Liver (tissue), 9 donors: ENCODE results near the gene SMIM24. TPM values are rescaled to one million over a fixed set of nuclear protein-coding genes. Genes with fewer than 3 reads are reported as not detected.

Experiments
- DNase-seq: peaks from one replicate; pipeline ENCODE4 v3.0.0-alpha.2; 2017; ENCODE audit warnings: low spot score
- H3K27ac ChIP-seq, 2 donors: one replicate each; pipeline ENCODE4 v1.7.0; 2013; ENCODE audit warnings: inconsistent platforms in 2 of 2, low read length in 2 of 2, control low read depth in 1 of 2, low read depth in 1 of 2, mild to moderate bottlenecking in 1 of 2
- H3K27me3 ChIP-seq, 4 donors: one replicate each; pipeline versions ENCODE4 v1.6.1 to v1.7.0; 2013; ENCODE audit warnings: low read length in 3 of 4, inconsistent platforms in 1 of 4, mild to moderate bottlenecking in 1 of 4, moderate library complexity in 1 of 4; ENCODE audit not compliant: control insufficient read depth in 4 of 4, insufficient read depth in 4 of 4
- H3K36me3 ChIP-seq, 4 donors: one replicate each; pipeline versions ENCODE4 v1.6.1 to v1.7.0; 2013; ENCODE audit warnings: low read length in 3 of 4, mild to moderate bottlenecking in 3 of 4, low read depth in 1 of 4, moderate library complexity in 1 of 4; ENCODE audit not compliant: control insufficient read depth in 4 of 4, insufficient read depth in 3 of 4
- H3K4me1 ChIP-seq, 4 donors: one replicate each; pipeline versions ENCODE4 v1.6.1 to v1.7.0; 2013; ENCODE audit warnings: low read length in 3 of 4, mild to moderate bottlenecking in 3 of 4, moderate library complexity in 1 of 4; ENCODE audit not compliant: control insufficient read depth in 4 of 4, insufficient read depth in 4 of 4
- H3K4me3 ChIP-seq, 3 donors: one replicate each; pipeline versions ENCODE4 v1.6.1 to v1.7.0; 2013; ENCODE audit warnings: low read length in 3 of 3, control low read depth in 1 of 3, low read depth in 1 of 3, mild to moderate bottlenecking in 1 of 3
- H3K9ac ChIP-seq, 2 donors: one replicate each; pipeline ENCODE4 v1.7.0; 2013; ENCODE audit warnings: low read length in 2 of 2, mild to moderate bottlenecking in 2 of 2, moderate library complexity in 2 of 2, control low read depth in 1 of 2, low read depth in 1 of 2
- H3K9me3 ChIP-seq, 4 donors: one replicate each; pipeline versions ENCODE4 v1.6.1 to v1.7.0; 2013; ENCODE audit warnings: low read length in 3 of 4; ENCODE audit not compliant: control insufficient read depth in 4 of 4
- EGR1 ChIP-seq, 2 donors: IDR thresholded peaks; 2 replicates each; pipeline ENCODE4 v1.6.1; 2016 to 2018; ENCODE audit warnings: antibody characterized with exemption in 2 of 2, low read depth in 2 of 2
- FOXA1 ChIP-seq: IDR thresholded peaks from 2 replicates; pipeline ENCODE4 v1.6.1; 2016; ENCODE audit warnings: antibody characterized with exemption
- GABPA ChIP-seq, 2 donors: IDR thresholded peaks in 1 of 2; conservative IDR thresholded peaks in 1 of 2; 2 replicates each; pipeline ENCODE4 v1.6.1; 2016; ENCODE audit warnings: antibody characterized with exemption in 2 of 2, mild to moderate bottlenecking in 1 of 2, moderate library complexity in 1 of 2
- HNF4A ChIP-seq, 2 donors: conservative IDR thresholded peaks; 2 replicates each; pipeline ENCODE4 v1.6.1; 2016; ENCODE audit warnings: antibody characterized with exemption in 2 of 2, mild to moderate bottlenecking in 2 of 2
- HNF4G ChIP-seq: IDR thresholded peaks from 2 replicates; pipeline ENCODE4 v1.6.1; 2016; ENCODE audit warnings: antibody characterized with exemption
- JUND ChIP-seq, 2 donors: IDR thresholded peaks; 2 replicates each; pipeline ENCODE4 v1.6.1; 2016; ENCODE audit warnings: antibody characterized with exemption in 2 of 2
- RAD21 ChIP-seq, 2 donors: IDR thresholded peaks; 2 replicates each; pipeline ENCODE4 v1.6.1; 2016; ENCODE audit warnings: antibody characterized with exemption in 2 of 2, mild to moderate bottlenecking in 2 of 2
- RXRA ChIP-seq, 2 donors: IDR thresholded peaks; 2 replicates each; pipeline ENCODE4 v1.6.1; 2017 to 2018; ENCODE audit warnings: antibody characterized with exemption in 2 of 2, mild to moderate bottlenecking in 1 of 2
- SP1 ChIP-seq: IDR thresholded peaks from 2 replicates; pipeline ENCODE4 v1.6.1; 2018; ENCODE audit warnings: antibody characterized with exemption, mild to moderate bottlenecking
- TAF1 ChIP-seq: conservative IDR thresholded peaks from 2 replicates; pipeline ENCODE4 v1.6.1; 2016; ENCODE audit warnings: antibody characterized with exemption, mild to moderate bottlenecking
- WGBS: extraction: QIAGEN DNeasy Blood & Tissue Kit; methylation state at CpG from one replicate; pipeline ENCODE4 v1.1.7; 2013; 5-methylcytosine and 5-hydroxymethylcytosine counted together
- polyA plus RNA-seq, 2 donors: library from polyadenylated mRNA; stranded (reverse) in 1 of 2; unstranded in 1 of 2; fragments of 200-250 nt in 1 of 2; fragments of >200 nt in 1 of 2; fragmentation: Nextera tagmentation in 1 of 2; extraction: Ambion mirVana in 1 of 2; gene quantifications; one replicate each; pipeline versions ENCODE4 v1.2.1 to v1.2.3, GENCODE V29; 2013 to 2015
- total RNA-seq, 2 donors: library from RNA; depleted of rRNA; stranded (reverse); fragments of >200 nt; gene quantifications; one replicate each; pipeline ENCODE4 v1.2.3, GENCODE V29; 2014
- TF ChIP-seq, protein P1 (sequence below): IDR thresholded peaks from 2 replicates; pipeline ENCODE4 v1.6.1; 2016; ENCODE audit warnings: antibody characterized with exemption, mild to moderate bottlenecking
- TF ChIP-seq, protein P2 (sequence below): IDR thresholded peaks from 2 replicates; pipeline ENCODE4 v1.6.1; 2016; ENCODE audit warnings: antibody characterized with exemption
- TF ChIP-seq, protein P3 (sequence below): fragments of 150-350 bp; IDR thresholded peaks from 2 replicates; pipeline ENCODE4 v1.5.1; 2017; ENCODE audit warnings: improper control_type of control experiment, low read depth, low read length; ENCODE audit not compliant: missing input control
- TF ChIP-seq, protein P4 (sequence below): IDR thresholded peaks from 2 replicates; pipeline ENCODE4 v1.6.1; 2016; ENCODE audit warnings: antibody characterized with exemption
- donor health status: healthy.
- donor health status: healthy.
- donor health status: healthy.
- donor health status: healthy.
- donor health status: healthy.

Gene SMIM24
- total and polyA plus RNA-seq, 4 donors, result 0.17 to 13.7 (median 2.8) TPM

DNA sequence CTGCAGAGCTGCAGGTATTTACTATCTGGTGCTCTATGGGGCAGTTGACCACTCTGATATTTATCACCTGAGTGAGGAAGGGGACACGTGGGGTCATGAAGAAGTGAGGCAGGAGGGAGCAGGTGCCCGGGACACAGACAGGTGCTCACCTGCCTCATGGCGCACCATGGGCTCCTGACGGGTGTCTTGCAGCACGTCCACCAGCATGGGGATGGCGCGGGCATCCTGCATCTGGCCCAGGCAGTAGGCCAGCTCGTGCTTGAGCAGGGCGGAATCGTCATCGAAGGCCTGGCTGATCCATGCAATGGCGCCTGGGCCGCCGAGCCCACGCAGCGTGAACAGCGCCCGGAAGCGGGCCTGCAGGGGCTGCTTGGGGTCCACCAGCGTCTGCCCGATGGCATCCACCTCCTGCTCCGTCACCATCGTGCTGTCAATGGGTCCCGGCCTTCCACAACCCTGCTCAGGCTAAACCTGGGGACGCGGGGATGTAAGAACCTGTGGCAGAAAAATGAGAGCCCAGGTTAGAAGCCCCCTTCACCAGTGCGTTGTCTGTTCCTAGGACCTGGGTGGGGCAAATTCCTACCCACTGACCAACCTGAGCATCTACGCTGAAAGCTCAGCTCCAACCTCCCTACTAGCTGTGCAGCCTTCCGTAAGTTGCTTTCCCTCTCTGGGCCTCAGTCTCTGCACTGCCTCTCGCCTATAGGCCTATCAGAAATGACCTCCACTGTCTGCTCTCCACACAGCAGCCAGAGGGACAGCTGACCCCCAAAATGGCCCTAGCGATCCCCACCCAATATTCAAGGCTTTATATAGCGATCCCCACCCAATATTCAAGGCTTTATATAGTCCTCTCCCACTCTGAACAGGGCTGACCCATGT lies 16.3 kb upstream of the SMIM24 start:
- no peaks in the 10 kb centered on the region for H3K9me3 ChIP-seq
- no peak overlapping the region for H3K4me3 ChIP-seq
- H3K27me3 ChIP-seq, result no peaks in the 10 kb centered on the region
- WGBS, result 98% methylated on average over 32 of the region's 32 CpGs
- TF ChIP-seq FOXA1, result no peak
- TF ChIP-seq, protein P1, sequence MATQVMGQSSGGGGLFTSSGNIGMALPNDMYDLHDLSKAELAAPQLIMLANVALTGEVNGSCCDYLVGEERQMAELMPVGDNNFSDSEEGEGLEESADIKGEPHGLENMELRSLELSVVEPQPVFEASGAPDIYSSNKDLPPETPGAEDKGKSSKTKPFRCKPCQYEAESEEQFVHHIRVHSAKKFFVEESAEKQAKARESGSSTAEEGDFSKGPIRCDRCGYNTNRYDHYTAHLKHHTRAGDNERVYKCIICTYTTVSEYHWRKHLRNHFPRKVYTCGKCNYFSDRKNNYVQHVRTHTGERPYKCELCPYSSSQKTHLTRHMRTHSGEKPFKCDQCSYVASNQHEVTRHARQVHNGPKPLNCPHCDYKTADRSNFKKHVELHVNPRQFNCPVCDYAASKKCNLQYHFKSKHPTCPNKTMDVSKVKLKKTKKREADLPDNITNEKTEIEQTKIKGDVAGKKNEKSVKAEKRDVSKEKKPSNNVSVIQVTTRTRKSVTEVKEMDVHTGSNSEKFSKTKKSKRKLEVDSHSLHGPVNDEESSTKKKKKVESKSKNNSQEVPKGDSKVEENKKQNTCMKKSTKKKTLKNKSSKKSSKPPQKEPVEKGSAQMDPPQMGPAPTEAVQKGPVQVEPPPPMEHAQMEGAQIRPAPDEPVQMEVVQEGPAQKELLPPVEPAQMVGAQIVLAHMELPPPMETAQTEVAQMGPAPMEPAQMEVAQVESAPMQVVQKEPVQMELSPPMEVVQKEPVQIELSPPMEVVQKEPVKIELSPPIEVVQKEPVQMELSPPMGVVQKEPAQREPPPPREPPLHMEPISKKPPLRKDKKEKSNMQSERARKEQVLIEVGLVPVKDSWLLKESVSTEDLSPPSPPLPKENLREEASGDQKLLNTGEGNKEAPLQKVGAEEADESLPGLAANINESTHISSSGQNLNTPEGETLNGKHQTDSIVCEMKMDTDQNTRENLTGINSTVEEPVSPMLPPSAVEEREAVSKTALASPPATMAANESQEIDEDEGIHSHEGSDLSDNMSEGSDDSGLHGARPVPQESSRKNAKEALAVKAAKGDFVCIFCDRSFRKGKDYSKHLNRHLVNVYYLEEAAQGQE, result no peak
- no peak for TF ChIP-seq GABPA (IDR thresholded peaks at IDR 0.05 in 1 of 2, conservative IDR thresholded peaks at IDR 0.05 in 1 of 2)
- no peak for TF ChIP-seq EGR1 (IDR thresholded peaks at IDR 0.05; ENCODE audit: low read depth in 2 of 2)
- TF ChIP-seq TAF1, result no peak
- TF ChIP-seq, protein P2, sequence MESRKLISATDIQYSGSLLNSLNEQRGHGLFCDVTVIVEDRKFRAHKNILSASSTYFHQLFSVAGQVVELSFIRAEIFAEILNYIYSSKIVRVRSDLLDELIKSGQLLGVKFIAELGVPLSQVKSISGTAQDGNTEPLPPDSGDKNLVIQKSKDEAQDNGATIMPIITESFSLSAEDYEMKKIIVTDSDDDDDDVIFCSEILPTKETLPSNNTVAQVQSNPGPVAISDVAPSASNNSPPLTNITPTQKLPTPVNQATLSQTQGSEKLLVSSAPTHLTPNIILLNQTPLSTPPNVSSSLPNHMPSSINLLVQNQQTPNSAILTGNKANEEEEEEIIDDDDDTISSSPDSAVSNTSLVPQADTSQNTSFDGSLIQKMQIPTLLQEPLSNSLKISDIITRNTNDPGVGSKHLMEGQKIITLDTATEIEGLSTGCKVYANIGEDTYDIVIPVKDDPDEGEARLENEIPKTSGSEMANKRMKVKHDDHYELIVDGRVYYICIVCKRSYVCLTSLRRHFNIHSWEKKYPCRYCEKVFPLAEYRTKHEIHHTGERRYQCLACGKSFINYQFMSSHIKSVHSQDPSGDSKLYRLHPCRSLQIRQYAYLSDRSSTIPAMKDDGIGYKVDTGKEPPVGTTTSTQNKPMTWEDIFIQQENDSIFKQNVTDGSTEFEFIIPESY, result no peak
- TF ChIP-seq, protein P3, sequence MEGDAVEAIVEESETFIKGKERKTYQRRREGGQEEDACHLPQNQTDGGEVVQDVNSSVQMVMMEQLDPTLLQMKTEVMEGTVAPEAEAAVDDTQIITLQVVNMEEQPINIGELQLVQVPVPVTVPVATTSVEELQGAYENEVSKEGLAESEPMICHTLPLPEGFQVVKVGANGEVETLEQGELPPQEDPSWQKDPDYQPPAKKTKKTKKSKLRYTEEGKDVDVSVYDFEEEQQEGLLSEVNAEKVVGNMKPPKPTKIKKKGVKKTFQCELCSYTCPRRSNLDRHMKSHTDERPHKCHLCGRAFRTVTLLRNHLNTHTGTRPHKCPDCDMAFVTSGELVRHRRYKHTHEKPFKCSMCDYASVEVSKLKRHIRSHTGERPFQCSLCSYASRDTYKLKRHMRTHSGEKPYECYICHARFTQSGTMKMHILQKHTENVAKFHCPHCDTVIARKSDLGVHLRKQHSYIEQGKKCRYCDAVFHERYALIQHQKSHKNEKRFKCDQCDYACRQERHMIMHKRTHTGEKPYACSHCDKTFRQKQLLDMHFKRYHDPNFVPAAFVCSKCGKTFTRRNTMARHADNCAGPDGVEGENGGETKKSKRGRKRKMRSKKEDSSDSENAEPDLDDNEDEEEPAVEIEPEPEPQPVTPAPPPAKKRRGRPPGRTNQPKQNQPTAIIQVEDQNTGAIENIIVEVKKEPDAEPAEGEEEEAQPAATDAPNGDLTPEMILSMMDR, result no peak
- TF ChIP-seq RAD21 (IDR thresholded peaks at IDR 0.05), result no peak
- TF ChIP-seq, protein P4, sequence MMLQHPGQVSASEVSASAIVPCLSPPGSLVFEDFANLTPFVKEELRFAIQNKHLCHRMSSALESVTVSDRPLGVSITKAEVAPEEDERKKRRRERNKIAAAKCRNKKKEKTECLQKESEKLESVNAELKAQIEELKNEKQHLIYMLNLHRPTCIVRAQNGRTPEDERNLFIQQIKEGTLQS, result no peak
- H3K27ac ChIP-seq, result no peak overlapping the region
- no peak overlapping the region for H3K9ac ChIP-seq
- H3K4me1 ChIP-seq, result peaks cover 4 to 17% (median 14%) of the 10 kb centered on the region in 4 donors
- H3K36me3 ChIP-seq, result peaks cover 0 to 28% (median 9%) of the 10 kb centered on the region in 4 donors
- DNase-seq, result no peak

DNA sequence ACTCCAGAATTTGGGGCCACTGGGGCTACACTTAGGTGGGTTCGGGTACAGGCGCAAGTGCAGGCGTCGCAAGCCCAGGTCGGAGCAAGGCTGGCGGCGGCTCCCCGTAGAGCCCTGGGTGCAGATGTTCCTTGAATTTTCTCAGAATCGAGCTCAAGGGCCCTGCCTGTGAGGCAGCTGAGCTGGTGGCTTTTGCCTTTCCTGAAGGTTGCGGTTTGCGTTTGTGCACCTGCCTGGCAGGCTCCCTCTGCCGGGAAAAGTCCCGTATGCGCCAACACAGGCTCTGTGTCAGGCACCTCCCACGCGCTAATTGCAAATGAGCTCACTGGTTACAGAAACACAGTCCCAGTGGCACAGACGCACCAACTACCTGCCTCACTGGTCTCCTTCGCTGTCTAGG lies 14.2 kb upstream of the SMIM24 start:
- DNase-seq, result no peak
- 96% methylated on average over 18 of the region's 18 CpGs for WGBS
- Histone ChIP-seq H3K27me3 (no peaks in the 10 kb centered on the region), H3K4me1 (peaks cover 4 to 5% (median 5%) of the 10 kb centered on the region in 4 donors), H3K36me3 (peaks cover 0 to 32% (median 12%) of the 10 kb centered on the region in 4 donors), H3K4me3 (no peak overlapping the region), H3K9me3 (no peaks in the 10 kb centered on the region), H3K27ac (no peak overlapping the region), H3K9ac (no peak overlapping the region)
- TF ChIP-seq EGR1 (IDR thresholded peaks at IDR 0.05; ENCODE audit: low read depth in 2 of 2), result no peak
- no peak for TF ChIP-seq FOXA1
- no peak for TF ChIP-seq SP1
- no peak for TF ChIP-seq TAF1
- TF ChIP-seq RXRA (IDR thresholded peaks at IDR 0.05), result no peak
- TF ChIP-seq HNF4G, result no peak
- TF ChIP-seq, protein P1, result no peak
- TF ChIP-seq JUND (IDR thresholded peaks at IDR 0.05), result no peak
- TF ChIP-seq, protein P3, result no peak
- TF ChIP-seq, protein P4, result no peak
- no peak for TF ChIP-seq HNF4A (conservative IDR thresholded peaks at IDR 0.05)
